RKO (cell line): ENCODE data around the gene TOMM20.

Experiments
- DNase-seq: peaks from one replicate; pipeline ENCODE4 v3.0.0-alpha.2; 2016; ENCODE audit warnings: low spot score

The TOMM20 gene

DNA sequence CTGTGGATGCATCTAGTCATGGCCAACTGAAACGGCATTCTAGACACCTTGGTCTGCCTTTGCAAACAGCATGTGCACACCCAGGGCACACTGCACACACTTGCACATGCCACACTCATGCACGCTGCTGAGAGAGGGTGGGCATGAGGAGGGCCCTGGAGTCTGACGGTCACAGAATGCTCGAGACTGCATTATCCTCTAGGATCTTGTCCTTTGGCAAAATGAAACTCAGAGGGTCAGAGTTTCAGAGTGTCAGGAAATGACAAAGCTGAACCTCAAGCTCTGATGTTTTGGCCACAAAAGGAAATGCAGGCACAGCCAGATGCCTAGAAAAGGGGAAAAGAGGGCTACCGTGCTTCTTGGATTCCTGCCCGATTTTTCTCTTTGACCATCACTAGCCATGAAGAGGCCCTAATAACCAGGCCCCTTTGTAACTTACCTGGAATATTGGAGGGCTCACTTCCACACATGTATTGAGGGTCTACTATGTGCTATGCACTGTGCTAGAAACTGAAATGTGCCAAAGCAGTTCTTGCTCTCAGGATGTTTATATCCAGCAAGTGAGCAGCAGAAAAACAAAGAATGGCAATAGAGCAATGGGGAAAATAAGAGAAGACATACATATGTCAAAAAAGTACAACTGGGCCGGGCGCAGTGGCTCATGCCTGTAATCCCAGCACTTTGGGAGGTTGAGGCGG is 65.4 kb downstream of the TOMM20 start:
- DNase-seq = no peak

DNA sequence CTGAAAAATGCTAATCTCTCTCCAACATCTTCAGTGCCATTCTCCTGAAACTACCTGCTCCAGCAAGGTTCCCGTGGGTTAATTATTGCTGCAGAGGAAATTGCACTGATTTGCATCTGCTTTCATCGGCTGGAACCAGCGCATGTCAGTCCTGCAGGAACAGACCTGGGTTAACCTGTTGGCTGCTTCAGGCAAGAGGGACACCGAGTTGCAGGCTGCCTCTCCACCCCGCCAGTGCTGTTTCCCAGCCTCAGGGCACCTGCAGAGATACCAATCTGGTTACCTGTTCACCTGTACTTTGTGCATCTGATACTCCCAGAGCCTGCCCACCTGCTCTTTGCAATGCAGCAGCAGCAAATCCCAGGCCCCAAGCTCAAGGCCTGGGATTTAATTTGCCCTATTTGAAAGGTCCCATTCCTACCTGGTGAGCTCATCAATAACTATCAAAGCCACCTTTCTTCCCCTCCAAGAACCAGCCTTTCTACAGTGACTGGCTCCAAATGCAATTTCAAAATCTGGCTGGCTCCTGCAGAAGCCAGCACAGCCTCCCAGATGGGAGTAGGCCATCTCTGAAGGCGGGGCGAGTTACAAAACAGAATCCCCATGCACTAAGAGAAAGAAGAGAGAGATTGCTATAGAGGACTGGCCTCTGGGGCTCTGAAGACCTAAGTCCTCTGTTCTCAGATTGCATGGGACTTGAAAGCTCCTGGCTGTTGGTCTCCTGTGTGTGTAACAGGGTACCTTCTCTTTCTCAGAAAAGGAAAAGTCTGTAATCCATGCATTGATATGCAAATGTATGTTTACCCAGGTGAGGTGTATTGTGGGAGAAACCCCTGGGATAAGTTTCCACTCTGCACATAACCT is 67.8 kb downstream of the TOMM20 start:
- DNase-seq = no peak
